Testis (tissue), 2 donors: Measurements from ENCODE around the gene PHLDB3.

Source experiments
- POLR2A ChIP-seq: fragments of 450-650 bp; IDR thresholded peaks from one replicate; pipeline ENCODE4 v1.6.1; 2017; ENCODE audit warnings: antibody characterized with exemption, mild to moderate bottlenecking, moderate library complexity
- TF ChIP-seq, protein P1 (sequence below), 3 experiments: fragments of 450-650 bp in 2 of 3; fragments of 200-600 bp in 1 of 3; sonication (generic) in 1 of 3; IDR thresholded peaks; one replicate each; pipeline ENCODE4 v1.5.1; 2016 to 2019; ENCODE audit warnings: antibody characterized with exemption in 3 of 3, mild to moderate bottlenecking in 2 of 3, moderate library complexity in 1 of 3

DNA sequence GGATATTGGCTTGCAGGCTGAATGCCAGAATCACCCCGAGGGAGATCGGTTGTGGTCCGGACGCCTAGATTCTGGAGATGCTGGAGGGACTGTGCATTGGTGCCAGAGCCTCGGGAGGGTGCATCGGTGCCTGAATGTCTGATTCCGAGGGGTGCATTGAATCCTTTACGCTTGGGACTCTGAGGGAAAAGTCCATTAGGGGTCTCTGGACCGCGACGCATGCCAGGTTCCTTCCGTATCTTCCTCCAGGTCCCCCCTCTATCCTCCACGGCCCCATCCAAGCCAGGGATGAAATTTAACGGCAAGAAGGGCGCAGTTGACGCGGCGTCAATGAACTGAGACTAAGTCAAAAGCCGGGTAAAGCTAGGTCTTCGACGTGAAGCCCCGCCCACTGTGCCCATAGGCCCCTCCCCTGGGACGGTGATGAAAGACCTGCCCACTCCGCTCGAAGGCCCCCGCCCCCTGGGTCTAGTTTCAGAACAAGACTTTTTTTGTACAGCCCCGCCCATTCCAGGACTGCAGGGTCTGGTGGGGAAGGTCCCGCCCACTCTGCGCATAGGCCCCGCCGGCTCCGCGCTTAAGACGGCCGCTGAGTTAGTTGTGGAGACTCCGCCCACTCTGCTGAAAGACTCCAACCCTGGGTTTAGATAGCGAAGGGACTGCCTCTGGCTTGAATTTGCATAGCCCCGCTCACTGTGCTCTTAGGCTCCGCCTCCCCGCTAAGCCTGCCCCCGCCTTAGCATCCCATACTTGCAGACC, 29.2 kb upstream of the PHLDB3 start:
- no peak for TF ChIP-seq POLR2A
- TF ChIP-seq, protein P1, sequence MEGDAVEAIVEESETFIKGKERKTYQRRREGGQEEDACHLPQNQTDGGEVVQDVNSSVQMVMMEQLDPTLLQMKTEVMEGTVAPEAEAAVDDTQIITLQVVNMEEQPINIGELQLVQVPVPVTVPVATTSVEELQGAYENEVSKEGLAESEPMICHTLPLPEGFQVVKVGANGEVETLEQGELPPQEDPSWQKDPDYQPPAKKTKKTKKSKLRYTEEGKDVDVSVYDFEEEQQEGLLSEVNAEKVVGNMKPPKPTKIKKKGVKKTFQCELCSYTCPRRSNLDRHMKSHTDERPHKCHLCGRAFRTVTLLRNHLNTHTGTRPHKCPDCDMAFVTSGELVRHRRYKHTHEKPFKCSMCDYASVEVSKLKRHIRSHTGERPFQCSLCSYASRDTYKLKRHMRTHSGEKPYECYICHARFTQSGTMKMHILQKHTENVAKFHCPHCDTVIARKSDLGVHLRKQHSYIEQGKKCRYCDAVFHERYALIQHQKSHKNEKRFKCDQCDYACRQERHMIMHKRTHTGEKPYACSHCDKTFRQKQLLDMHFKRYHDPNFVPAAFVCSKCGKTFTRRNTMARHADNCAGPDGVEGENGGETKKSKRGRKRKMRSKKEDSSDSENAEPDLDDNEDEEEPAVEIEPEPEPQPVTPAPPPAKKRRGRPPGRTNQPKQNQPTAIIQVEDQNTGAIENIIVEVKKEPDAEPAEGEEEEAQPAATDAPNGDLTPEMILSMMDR (IDR thresholded peaks at IDR 0.05), result no peak
